SKM-1 (cell line): ENCODE measurements around the gene ADAMTS2.

Source experiments
- DNase-seq: peaks from one replicate; lab custom pipeline; 2025; ENCODE audit not compliant: unreplicated experiment; lab: John Stamatoyannopoulos, UW

The ADAMTS2 gene

DNA sequence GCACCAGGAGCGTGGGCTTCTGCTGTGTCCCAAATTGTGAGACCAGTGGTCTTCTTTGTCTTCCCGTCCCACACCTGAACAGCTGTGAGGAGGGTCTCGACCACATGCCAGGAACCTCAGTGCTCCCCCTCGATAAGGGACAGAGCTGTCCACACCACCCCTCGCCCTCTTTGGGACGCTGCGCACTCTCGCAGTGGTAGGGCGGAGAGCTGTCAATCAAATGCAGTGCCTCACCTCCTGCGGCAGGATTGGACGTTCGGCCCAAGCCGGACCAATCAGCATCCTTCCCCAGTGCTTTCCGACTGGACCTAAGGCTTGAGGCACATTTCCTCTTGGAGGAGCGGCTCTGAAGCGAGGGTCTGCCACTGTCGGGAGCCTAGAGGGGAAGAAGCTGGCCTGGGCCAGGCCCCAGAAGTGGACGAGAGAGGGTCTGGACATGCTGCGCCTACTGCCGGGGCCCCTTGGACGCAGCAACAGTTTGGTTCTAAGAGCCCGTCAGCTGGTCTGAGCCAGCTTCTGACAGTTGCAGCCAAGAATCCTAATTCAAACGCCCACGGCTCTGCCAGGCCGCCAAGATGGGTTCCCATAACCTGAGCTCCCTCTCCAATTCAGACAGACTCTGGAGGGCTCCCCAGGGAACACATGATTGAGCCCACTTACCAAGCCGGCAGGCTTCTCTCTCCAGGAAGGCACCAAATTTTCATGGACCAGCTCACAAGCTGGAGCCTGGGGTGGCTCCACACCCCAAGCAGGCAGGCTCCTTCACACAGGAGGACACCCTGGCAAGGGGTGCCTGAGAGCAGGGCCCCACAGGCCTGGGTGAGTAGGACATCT, 28.1 kb upstream of the ADAMTS2 start:
- no peak for DNase-seq

- no peak for DNase-seq
Measured at GRCh38 chr5:179371681-179372680, 26.7 kb upstream of the ADAMTS2 start.

DNA sequence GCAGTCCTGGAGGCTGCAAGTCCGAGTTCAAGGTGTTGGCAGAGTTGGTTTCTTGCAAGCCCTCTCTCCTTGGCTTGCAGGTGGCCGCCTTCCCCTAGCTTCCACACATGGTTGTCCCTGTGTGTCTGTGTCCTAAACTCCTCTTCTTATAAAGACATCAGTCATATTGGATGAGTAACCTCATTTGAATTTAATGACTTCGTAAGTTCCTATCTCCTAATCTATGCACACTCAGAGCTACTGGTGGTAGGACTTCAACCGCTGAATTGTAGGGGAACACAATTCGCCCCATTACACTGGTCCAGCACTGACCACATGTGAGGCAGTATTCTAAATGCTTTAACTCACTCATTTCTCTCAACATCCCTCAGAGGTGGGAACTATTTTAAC, 25.9 kb upstream of the ADAMTS2 start:
- no peak for DNase-seq

DNA sequence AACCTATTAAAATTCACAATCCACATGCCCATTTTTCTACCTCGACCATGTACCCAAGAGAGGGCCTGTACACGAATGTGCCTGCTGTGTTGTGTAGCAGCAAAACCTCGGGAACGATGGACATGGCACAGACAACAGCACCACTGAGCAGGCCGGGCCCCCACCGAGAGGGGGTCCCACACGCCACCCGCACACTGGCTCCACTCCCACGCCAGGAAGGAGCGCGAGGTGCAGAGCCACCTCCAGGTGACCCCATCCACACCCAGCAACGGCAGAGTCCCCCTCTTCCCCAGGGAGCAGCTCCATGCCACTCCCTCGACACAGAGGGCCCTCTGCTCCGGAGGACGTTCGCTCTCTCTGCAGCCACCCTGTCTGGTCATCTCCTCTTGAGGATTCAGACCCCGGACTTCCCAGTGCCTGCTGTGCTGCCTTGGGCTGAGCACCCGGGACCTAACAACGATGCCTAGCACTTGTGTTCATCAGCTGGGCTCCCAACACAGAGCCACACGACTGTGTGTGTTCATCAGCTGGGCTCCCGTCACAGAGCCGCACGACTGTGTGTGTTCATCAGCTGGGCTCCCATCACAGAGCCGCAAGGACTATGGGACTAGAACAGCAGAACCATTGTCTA, 25.3 kb upstream of the ADAMTS2 start:
- DNase-seq: no peak

GRCh38 chr5:179369530-179369884, 24.2 kb upstream of the ADAMTS2 start:
- DNase-seq: no peak

DNA sequence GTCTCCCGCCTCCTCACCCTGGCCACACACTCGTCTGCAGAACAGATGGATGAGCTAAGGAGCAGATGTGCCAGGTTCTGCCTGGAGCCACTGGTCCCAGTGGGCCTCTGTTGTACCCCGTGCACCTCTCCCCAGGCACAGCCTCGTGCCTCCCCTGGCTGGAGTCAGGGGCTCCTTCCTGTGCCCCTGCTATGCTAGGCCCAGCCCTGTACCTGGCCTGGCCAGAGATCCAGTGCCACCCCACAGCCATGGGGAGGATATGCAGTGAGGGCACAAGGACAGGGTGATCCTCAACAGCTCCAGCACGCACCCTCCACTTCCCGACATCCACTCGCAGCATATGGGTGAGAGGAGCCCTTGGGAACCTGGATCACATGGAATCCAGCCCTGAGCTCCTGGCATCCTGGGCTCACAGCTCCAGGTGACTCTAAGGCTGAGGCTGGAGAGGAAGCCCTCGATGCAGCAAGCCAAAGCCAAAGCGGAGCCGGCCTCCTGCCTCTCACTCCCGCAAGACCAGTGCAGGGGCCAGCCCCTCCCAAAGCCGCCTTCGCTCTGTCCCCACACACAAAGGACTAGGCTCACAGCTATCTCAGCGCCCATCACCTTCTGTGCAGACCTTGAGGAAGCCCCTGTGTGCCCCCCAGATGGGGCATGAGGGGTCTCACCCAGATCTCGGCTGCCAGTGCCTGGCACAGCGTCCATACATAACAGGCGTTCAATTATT, 23.7 kb upstream of the ADAMTS2 start:
- no peak for DNase-seq

- no peak for DNase-seq
Measured at GRCh38 chr5:179368126-179368805, 23.0 kb upstream of the ADAMTS2 start.

DNA sequence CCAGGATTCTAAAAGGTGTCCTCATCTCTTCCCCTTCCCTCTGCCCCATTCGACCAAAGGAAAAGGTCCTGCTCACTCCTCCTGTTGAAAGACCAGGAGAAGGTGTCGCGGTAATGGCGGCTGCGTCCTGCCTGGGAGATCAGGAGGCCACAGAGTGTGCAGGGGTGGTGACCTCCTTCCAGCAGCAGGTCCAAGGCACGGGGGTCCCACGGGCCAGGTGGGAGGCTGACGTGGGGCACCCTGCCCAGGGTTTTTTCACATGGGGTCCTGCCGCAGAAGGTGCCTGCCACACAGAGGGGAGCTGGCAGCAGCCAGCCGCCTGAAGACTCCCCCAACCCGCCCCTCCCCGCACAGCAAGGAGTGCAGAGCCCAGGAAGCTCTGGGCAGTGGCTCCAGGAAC, 22.2 kb upstream of the ADAMTS2 start:
- DNase-seq: no peak

DNA sequence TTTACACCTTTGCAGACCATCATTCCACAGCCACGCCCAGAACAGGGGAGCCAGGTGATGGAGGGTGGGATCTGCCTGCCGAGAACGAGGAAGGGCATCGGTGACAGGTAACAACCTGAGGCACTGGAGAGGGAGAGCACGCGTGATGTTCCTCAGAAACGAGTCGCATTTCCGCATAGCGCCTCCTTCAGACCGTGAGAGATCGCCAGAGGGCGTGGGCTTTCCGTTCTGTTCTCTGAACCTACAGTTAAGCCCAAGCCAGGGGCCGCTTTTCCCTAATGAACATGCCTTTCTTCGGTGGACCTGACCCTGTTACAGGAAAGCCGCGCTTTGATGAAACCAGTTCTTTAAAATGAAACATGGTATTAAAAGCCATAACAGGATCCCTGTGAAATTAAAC, 17.1 kb upstream of the ADAMTS2 start:
- DNase-seq: no peak

DNA sequence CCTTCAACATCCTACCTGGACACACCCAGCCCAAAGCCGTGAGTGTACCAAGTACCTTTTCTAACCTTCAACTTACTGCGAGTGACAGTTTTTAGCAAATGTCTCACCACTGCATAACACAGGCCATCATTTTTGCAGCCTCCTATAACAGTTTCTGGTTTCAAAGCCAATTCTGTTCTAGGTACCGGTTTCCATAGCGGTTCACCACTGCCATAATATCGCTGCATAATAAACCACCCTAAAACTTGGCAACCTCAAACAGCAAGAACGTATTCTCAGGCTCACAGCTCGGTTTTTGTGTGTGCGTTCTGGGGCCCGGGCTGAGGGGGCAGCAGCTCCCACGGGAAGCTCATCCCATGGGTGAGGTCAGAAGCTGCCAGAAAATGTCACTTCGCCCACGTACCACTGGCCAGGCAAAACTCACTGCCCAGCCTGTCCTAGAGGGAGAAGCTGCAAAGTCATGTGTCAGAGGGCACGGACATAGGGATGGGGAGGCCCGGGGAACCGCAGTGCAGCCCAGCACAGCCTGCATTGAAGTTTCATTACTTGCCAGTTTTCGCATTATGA, 15.9 kb upstream of the ADAMTS2 start:
- no peak for DNase-seq

GRCh38 chr5:179357031-179357430, 11.8 kb upstream of the ADAMTS2 start:
- no peak for DNase-seq

DNA sequence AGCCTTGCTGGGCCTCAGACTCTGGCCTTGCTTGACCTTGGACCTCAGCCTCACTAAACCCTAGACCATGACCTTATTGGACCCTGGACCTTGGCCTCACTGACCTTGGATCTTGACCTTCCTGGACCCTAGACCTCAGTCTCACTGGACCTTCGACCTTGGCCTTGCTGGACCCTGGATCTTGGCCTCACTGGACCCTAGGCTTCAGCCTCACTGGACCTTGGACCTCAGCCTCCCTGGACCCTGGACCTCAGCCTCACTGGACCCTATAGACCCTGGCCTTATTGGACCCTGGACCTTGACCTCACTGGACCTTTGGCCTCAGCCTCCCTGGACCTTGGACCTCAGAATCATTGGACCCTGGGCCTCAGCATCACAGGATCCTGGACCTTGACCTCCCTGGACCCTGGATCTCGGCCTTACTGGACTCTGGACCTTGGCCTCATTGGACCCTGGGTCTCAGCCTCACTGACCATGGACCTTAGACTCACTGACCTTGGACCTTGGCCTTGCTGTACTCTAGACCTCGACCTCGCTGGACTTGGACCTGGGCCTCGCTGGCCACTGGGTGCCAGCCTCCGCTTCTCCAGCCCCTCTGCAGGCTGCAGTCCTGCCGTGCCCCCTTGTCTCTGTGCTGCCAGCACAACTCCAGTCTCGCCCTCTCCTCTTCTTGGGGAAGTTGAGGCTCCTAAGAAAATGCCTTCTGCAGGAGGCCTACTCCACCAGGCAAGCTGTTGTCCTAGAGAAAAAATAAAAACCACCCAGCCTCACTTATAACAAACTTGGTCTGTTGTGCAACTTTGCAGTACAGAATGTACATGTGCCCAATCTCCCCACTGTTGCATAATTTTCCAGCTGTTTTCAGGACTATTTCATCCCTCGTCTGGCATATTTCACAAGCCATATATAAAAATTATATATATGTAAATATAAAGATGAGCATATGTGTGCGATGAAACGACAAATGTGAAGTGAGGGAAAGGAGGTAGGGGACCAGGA, 11.0 kb upstream of the ADAMTS2 start:
- peak; percentile 17 for DNase-seq

DNA sequence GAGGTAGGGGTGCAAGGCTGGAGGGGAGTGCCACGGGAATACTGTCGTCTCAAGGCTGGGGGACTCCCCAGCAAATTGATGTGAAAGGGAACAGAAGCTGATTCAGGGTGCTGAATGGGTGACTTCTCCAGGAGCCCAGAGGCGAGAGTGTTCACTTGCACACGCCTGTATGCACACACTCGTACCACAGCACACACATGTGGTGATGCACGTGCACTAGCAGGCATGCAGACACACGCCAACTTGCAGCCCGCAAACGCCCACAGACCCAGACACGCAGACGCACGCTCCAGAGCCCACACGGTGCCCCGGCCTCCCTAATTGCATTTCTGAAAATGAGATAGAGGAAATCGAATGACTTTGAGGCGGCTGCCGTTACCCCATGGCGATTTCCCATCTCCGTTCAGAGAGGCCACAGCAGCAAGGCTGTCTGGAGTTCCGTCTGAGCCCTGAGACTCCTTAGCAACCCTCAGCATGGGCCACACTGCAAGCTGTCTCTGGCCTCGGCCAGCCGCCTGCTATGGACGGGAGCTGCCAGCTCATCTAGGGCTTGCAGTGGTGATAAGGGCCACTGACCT, 9.1 kb upstream of the ADAMTS2 start:
- no peak for DNase-seq

- DNase-seq: no peak
Measured at GRCh38 chr5:179348843-179349242, 3.6 kb upstream of the ADAMTS2 start.

DNA sequence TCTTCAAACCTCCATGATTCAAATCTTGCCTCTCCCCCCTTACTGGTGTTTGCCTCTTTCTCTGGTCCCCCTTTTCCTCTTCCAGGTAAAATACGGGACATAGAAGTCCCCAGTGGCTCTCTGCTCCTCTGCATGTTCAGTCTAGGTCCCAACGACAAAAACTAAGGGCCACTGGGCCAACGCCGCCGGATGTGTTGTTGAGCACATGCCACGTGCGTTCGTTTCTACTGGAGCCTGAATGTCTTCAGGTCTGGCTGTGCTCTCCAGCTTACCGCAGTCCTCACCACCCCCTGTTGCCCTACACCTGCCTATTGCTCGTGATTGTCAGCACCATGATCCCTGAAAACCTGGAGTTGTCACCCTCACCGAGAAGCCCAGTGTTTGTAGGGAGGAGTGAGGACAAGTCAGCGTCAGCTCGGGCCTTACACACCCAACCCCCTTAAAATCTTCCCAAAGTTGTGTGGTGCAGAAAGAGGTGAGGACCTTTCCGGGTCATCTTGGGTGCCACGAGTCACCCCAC, 2.8 kb upstream of the ADAMTS2 start:
- no peak for DNase-seq

DNA sequence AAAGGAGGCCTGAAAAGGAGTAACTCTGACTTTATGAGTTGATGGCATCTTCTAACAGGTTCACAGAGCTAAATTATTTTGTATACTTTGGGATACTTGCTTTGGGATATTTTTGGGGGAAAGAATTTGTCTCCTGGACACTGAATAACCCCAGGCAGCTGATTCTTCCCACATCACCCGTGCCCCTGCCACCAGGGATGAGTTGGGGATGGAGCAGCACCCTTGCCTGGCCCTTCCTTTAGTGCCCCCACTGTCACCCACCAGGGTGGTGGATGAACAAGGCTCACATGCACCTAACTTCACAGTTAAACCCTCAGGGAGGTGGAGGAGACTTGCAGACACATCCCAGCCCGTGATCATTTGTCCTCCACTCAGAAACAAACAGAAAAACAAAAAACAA, 2.3 kb upstream of the ADAMTS2 start:
- DNase-seq: no peak

DNA sequence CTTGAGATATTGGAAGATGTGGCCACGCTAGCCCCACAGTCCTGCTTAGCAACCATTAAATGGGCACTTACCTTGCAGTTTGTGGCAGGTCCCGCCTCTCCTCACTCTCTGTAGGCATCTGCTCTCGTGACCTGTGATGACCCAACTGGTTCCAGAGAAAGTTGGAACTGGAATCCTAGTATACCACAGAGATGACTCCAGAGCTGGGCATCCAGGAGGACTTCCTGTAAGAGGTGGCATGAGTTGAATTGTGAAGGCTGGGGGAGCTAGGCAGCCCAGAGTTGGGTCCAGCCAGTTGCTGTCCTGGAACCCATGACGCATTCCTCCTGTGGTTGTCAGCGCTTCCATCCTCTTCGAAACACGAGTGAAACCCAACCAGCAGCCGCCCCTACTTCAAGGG, 1.6 kb upstream of the ADAMTS2 start:
- no peak for DNase-seq

GRCh38 chr5:179346401-179346800, 1.1 kb upstream of the ADAMTS2 start:
- DNase-seq: no peak

- DNase-seq: no peak
Measured at GRCh38 chr5:179345183-179345432, 153 bp downstream of the ADAMTS2 start.
